Calu3 (cell line): Measurements from ENCODE around the gene OR10P1. TPM values are rescaled to one million over a fixed set of nuclear protein-coding genes. Genes with fewer than 3 reads are reported as not detected.
"Not testable (repeated sequence)": the region's sequence is repeated elsewhere in the genome, so short reads cannot be mapped to it uniquely, and the experiment has no call there.

ENCODE experiments used
- BruUV-seq: library from RNA; stranded (reverse); fragments of 400-500 nt; replicated peaks from 2 replicates; lab custom pipeline; 2021; lab: Mats Ljungman, UMichigan
- CTCF ChIA-PET: fragments of 300-600 bp; sonication (Branson Sonifier 250); formaldehyde crosslinking; loops from one replicate; lab custom pipeline; 2022; ENCODE audit warnings: antibody characterized with exemption; lab: Charles Lee
- DNase-seq: peaks from one replicate; pipeline ENCODE4 v3.0.0; 2022
- H3K27ac Mint-ChIP-seq: one replicate; pipeline ENCODE4 v1.8.0; 2022; ENCODE audit warnings: mixed read lengths; ENCODE audit not compliant: unreplicated experiment
- H3K27me3 Mint-ChIP-seq: one replicate; pipeline ENCODE4 v1.8.0; 2022; ENCODE audit warnings: mixed read lengths; ENCODE audit not compliant: unreplicated experiment
- H3K36me3 Mint-ChIP-seq: one replicate; pipeline ENCODE4 v1.8.0; 2022; ENCODE audit warnings: mild to moderate bottlenecking, moderate library complexity, mixed read lengths; ENCODE audit not compliant: insufficient read depth, unreplicated experiment
- H3K4me1 Mint-ChIP-seq: one replicate; pipeline ENCODE4 v1.8.0; 2022; ENCODE audit warnings: mild to moderate bottlenecking, low read depth, mixed read lengths; ENCODE audit not compliant: unreplicated experiment
- H3K4me3 Mint-ChIP-seq: one replicate; pipeline ENCODE4 v1.8.0; 2022; ENCODE audit warnings: mild to moderate bottlenecking, low read depth, moderate library complexity, mixed read lengths; ENCODE audit not compliant: unreplicated experiment
- H3K9me3 Mint-ChIP-seq: one replicate; pipeline ENCODE4 v1.8.0; 2022; ENCODE audit warnings: low read depth, mixed read lengths; ENCODE audit not compliant: unreplicated experiment
- CTCF ChIP-seq: fragments of 200-600 bp; IDR thresholded peaks from one replicate; pipeline ENCODE4 v1.8.0; 2022; ENCODE audit warnings: antibody characterized with exemption; ENCODE audit not compliant: unreplicated experiment
- intact Hi-C: fragments of 100-400 bp; cut with micrococcal nuclease; formaldehyde crosslinking; loops from one replicate; pipeline ENCODE4 v1.10.0; 2022; ENCODE audit not compliant: unreplicated experiment
- total RNA-seq: library from RNA; stranded (reverse); gene quantifications from 2 replicates; pipeline ENCODE4 v1.2.3, GENCODE V29; 2022

Gene OR10P1
- total RNA-seq, 1 experiment from 2014 or later = not detected

- no peak overlapping the region for H3K4me3 Mint-ChIP-seq
- H3K4me1 Mint-ChIP-seq = peaks cover 17% of the 10 kb centered on the region
- no peak for DNase-seq
- peaks cover 60% of the 10 kb centered on the region for H3K27me3 Mint-ChIP-seq
- TF ChIP-seq CTCF = no peak
- BruUV-seq = no TSS peak
- CTCF ChIA-PET = interaction anchor here (0.6 kb wide), 1 partner anchor 39 kb away, joined by 3 read pairs; a partner anchor contains a TSS
- H3K9me3 Mint-ChIP-seq = no peaks in the 10 kb centered on the region
- peaks cover 9% of the 10 kb centered on the region for H3K36me3 Mint-ChIP-seq
- intact Hi-C loops = no loop called here
- H3K27ac Mint-ChIP-seq = no peak overlapping the region
These were observed 6.0 kb downstream of the OR10P1 start for GRCh38 chr12:55642669-55643068.

- DNase-seq = no peak
- TF ChIP-seq CTCF = no peak
- Mint-ChIP-seq H3K4me1 (peaks cover 17% of the 10 kb centered on the region), H3K36me3 (peaks cover 9% of the 10 kb centered on the region), H3K27me3 (peaks cover 41% of the 10 kb centered on the region), H3K27ac (no peak overlapping the region), H3K9me3 (peaks cover 1% of the 10 kb centered on the region), H3K4me3 (no peak overlapping the region)
- no TSS peak for BruUV-seq
- CTCF ChIA-PET = interaction anchor here (1.0 kb wide), 1 partner anchor 12 kb away, joined by 3 read pairs; no protein-coding TSS in a partner anchor
- intact Hi-C loops = no loop called here
These were observed 7.9 kb downstream of the OR10P1 start for GRCh38 chr12:55644591-55644990.

- peaks cover 23% of the 10 kb centered on the region for H3K27me3 Mint-ChIP-seq
These were observed 10.3 kb downstream of the OR10P1 start for GRCh38 chr12:55647027-55647426.

GRCh38 chr12:55650620-55651298 is 14.1 kb downstream of the OR10P1 start:
- CTCF ChIA-PET, DNase-seq, BruUV-seq, H3K27ac Mint-ChIP-seq, H3K9me3 Mint-ChIP-seq, H3K4me3 Mint-ChIP-seq, intact Hi-C loops, H3K27me3 Mint-ChIP-seq: not testable (repeated sequence)
- H3K4me1 Mint-ChIP-seq = peaks cover 14% of the 10 kb centered on the region
- peaks cover 15% of the 10 kb centered on the region for H3K36me3 Mint-ChIP-seq

More at GRCh38 chr12:55647027-55647426, 10.3 kb downstream of the OR10P1 start:
- no peak for DNase-seq
- Mint-ChIP-seq H3K4me3 (no peak overlapping the region), H3K4me1 (peaks cover 17% of the 10 kb centered on the region), H3K36me3 (peaks cover 15% of the 10 kb centered on the region), H3K9me3 (peaks cover 4% of the 10 kb centered on the region), H3K27ac (peak overlapping the region; percentile 14)
- CTCF ChIA-PET = interaction anchor here (0.6 to 2.6 kb wide), 7 partner anchors 8 to 91 kb away, joined by 3 to 20 read pairs (median 4); partner anchors contain the start of gene RDH5
- intact Hi-C loops = no loop called here
- no peak for TF ChIP-seq CTCF
- no TSS peak for BruUV-seq

- H3K4me1 Mint-ChIP-seq = peaks cover 9% of the 10 kb centered on the region
- H3K9me3 Mint-ChIP-seq = peaks cover 6% of the 10 kb centered on the region
- DNase-seq = no peak
- H3K36me3 Mint-ChIP-seq = peaks cover 10% of the 10 kb centered on the region
- CTCF ChIA-PET = no interaction called here
- H3K27ac Mint-ChIP-seq = no peak overlapping the region
- no peak overlapping the region for H3K4me3 Mint-ChIP-seq
- BruUV-seq = no TSS peak
- no peak for TF ChIP-seq CTCF
- H3K27me3 Mint-ChIP-seq = no peaks in the 10 kb centered on the region
- intact Hi-C loops = no loop called here
These were observed 14.6 kb downstream of the OR10P1 start for GRCh38 chr12:55651299-55651683.
